Liver (tissue), 9 donors: ENCODE measurements around the gene PAK2. TPM values are rescaled to one million over a fixed set of nuclear protein-coding genes. Genes with fewer than 3 reads are reported as not detected.
"Not testable (repeated sequence)": the region's sequence is repeated elsewhere in the genome, so short reads cannot be mapped to it uniquely, and the experiment has no call there.

Experiments
- DNase-seq: peaks from one replicate; pipeline ENCODE4 v3.0.0-alpha.2; 2017; ENCODE audit warnings: low spot score
- H3K27ac ChIP-seq, 2 donors: one replicate each; pipeline ENCODE4 v1.7.0; 2013; ENCODE audit warnings: inconsistent platforms in 2 of 2, low read length in 2 of 2, control low read depth in 1 of 2, low read depth in 1 of 2, mild to moderate bottlenecking in 1 of 2
- H3K27me3 ChIP-seq, 4 donors: one replicate each; pipeline versions ENCODE4 v1.6.1 to v1.7.0; 2013; ENCODE audit warnings: low read length in 3 of 4, inconsistent platforms in 1 of 4, mild to moderate bottlenecking in 1 of 4, moderate library complexity in 1 of 4; ENCODE audit not compliant: control insufficient read depth in 4 of 4, insufficient read depth in 4 of 4
- H3K36me3 ChIP-seq, 4 donors: one replicate each; pipeline versions ENCODE4 v1.6.1 to v1.7.0; 2013; ENCODE audit warnings: low read length in 3 of 4, mild to moderate bottlenecking in 3 of 4, low read depth in 1 of 4, moderate library complexity in 1 of 4; ENCODE audit not compliant: control insufficient read depth in 4 of 4, insufficient read depth in 3 of 4
- H3K4me1 ChIP-seq, 4 donors: one replicate each; pipeline versions ENCODE4 v1.6.1 to v1.7.0; 2013; ENCODE audit warnings: low read length in 3 of 4, mild to moderate bottlenecking in 3 of 4, moderate library complexity in 1 of 4; ENCODE audit not compliant: control insufficient read depth in 4 of 4, insufficient read depth in 4 of 4
- H3K4me3 ChIP-seq, 3 donors: one replicate each; pipeline versions ENCODE4 v1.6.1 to v1.7.0; 2013; ENCODE audit warnings: low read length in 3 of 3, control low read depth in 1 of 3, low read depth in 1 of 3, mild to moderate bottlenecking in 1 of 3
- H3K9ac ChIP-seq, 2 donors: one replicate each; pipeline ENCODE4 v1.7.0; 2013; ENCODE audit warnings: low read length in 2 of 2, mild to moderate bottlenecking in 2 of 2, moderate library complexity in 2 of 2, control low read depth in 1 of 2, low read depth in 1 of 2
- H3K9me3 ChIP-seq, 4 donors: one replicate each; pipeline versions ENCODE4 v1.6.1 to v1.7.0; 2013; ENCODE audit warnings: low read length in 3 of 4; ENCODE audit not compliant: control insufficient read depth in 4 of 4
- FOXA2 ChIP-seq: IDR thresholded peaks from 2 replicates; pipeline ENCODE4 v1.6.1; 2016; ENCODE audit warnings: antibody characterized with exemption
- RAD21 ChIP-seq, 2 donors: IDR thresholded peaks; 2 replicates each; pipeline ENCODE4 v1.6.1; 2016; ENCODE audit warnings: antibody characterized with exemption in 2 of 2, mild to moderate bottlenecking in 2 of 2
- TAF1 ChIP-seq: conservative IDR thresholded peaks from 2 replicates; pipeline ENCODE4 v1.6.1; 2016; ENCODE audit warnings: antibody characterized with exemption, mild to moderate bottlenecking
- WGBS: extraction: QIAGEN DNeasy Blood & Tissue Kit; methylation state at CpG from one replicate; pipeline ENCODE4 v1.1.7; 2013; 5-methylcytosine and 5-hydroxymethylcytosine counted together
- polyA plus RNA-seq, 2 donors: library from polyadenylated mRNA; stranded (reverse) in 1 of 2; unstranded in 1 of 2; fragments of 200-250 nt in 1 of 2; fragments of >200 nt in 1 of 2; fragmentation: Nextera tagmentation in 1 of 2; extraction: Ambion mirVana in 1 of 2; gene quantifications; one replicate each; pipeline versions ENCODE4 v1.2.1 to v1.2.3, GENCODE V29; 2013 to 2015
- total RNA-seq, 2 donors: library from RNA; depleted of rRNA; stranded (reverse); fragments of >200 nt; gene quantifications; one replicate each; pipeline ENCODE4 v1.2.3, GENCODE V29; 2014
- TF ChIP-seq, protein P1 (sequence below): fragments of 150-350 bp; IDR thresholded peaks from 2 replicates; pipeline ENCODE4 v1.5.1; 2017; ENCODE audit warnings: improper control_type of control experiment, low read depth, low read length; ENCODE audit not compliant: missing input control
- TF ChIP-seq, protein P2 (sequence below): IDR thresholded peaks from 2 replicates; pipeline ENCODE4 v1.6.1; 2016; ENCODE audit warnings: antibody characterized with exemption
- donor health status: healthy.
- donor health status: healthy.
- donor health status: healthy.
- donor health status: healthy.
- donor health status: healthy.

PAK2 gene
- total and polyA plus RNA-seq, 4 donors, result 16.0 to 44.3 (median 24.9) TPM

DNA sequence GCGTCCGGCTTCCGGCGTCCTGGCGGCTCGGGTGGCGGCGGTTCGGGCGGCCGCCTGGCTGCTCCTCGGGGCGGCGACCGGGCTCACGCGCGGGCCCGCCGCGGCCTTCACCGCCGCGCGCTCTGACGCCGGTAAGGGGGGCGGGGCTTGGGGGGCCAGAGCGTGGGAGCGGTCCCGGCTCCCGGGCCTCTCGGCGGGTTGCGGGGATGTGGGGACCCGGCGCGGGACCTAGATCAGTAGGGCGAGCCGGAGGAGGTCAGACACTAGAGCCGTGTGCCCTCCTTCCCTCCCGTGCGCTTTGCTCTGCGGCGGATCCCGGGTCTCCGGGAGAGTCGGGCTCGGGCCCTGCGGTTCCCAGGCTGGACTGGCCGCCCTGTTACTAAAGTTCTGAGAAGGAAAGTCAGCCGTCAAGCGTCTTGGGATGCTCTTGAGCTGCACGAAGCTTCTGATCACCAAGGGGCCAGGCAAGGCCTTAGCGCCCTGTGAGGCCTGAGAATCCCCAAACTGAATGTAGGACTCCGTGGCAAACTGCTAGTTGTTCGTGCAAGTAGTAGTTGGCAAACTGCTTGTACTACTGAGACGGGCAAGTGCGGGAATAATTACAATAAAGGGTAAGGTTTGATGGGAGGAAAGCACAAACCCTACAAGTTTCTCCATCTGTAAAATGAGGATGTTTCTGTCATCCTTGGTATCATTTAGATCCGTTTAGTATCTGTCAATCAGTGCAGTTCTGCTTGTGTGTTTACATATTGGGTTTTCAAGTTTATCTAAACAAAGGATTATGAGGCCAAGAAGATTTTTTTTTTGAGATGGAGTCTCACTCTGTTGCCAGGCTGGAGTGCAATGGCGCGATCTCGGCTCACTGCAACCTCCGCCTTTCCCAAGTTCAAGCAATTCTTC, 26.9 kb upstream of the PAK2 start:
- peak overlapping the region; percentile 71 to 98 (median 81) for H3K4me3 ChIP-seq
- WGBS, result 5% methylated on average over 64 of the region's 64 CpGs

DNA sequence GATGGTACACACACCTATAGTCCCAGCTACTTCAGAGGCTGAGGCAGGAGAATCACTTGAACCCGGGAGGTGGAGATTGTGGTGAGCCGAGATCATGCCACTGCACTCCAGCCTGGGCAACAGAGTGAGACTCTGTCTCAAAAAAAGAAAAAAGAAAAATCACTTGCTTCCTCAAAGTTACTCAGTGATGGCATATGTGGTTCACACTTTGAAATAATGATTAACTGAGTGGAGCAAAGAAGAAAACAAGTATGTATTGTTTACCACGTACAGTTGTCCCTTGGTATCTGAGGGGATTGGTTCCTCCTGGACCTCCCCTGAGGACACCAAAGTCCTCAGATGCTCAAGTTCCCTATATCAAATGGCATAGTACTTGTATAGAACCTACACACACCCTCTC, 22.5 kb upstream of the PAK2 start:
- not testable (repeated sequence) for H3K4me1 ChIP-seq, H3K27ac ChIP-seq, DNase-seq, H3K9me3 ChIP-seq, H3K9ac ChIP-seq, H3K27me3 ChIP-seq, H3K4me3 ChIP-seq, H3K36me3 ChIP-seq
- WGBS, result 90% methylated on average over 3 of the region's 3 CpGs

More for the DNA sequence above, 26.9 kb upstream of the PAK2 start:
- no peaks in the 10 kb centered on the region for H3K36me3 ChIP-seq
- H3K9me3 ChIP-seq, result no peaks in the 10 kb centered on the region
- no peak for TF ChIP-seq FOXA2
- TF ChIP-seq, protein P1, sequence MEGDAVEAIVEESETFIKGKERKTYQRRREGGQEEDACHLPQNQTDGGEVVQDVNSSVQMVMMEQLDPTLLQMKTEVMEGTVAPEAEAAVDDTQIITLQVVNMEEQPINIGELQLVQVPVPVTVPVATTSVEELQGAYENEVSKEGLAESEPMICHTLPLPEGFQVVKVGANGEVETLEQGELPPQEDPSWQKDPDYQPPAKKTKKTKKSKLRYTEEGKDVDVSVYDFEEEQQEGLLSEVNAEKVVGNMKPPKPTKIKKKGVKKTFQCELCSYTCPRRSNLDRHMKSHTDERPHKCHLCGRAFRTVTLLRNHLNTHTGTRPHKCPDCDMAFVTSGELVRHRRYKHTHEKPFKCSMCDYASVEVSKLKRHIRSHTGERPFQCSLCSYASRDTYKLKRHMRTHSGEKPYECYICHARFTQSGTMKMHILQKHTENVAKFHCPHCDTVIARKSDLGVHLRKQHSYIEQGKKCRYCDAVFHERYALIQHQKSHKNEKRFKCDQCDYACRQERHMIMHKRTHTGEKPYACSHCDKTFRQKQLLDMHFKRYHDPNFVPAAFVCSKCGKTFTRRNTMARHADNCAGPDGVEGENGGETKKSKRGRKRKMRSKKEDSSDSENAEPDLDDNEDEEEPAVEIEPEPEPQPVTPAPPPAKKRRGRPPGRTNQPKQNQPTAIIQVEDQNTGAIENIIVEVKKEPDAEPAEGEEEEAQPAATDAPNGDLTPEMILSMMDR, result no peak
- TF ChIP-seq, protein P2, sequence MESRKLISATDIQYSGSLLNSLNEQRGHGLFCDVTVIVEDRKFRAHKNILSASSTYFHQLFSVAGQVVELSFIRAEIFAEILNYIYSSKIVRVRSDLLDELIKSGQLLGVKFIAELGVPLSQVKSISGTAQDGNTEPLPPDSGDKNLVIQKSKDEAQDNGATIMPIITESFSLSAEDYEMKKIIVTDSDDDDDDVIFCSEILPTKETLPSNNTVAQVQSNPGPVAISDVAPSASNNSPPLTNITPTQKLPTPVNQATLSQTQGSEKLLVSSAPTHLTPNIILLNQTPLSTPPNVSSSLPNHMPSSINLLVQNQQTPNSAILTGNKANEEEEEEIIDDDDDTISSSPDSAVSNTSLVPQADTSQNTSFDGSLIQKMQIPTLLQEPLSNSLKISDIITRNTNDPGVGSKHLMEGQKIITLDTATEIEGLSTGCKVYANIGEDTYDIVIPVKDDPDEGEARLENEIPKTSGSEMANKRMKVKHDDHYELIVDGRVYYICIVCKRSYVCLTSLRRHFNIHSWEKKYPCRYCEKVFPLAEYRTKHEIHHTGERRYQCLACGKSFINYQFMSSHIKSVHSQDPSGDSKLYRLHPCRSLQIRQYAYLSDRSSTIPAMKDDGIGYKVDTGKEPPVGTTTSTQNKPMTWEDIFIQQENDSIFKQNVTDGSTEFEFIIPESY, result no peak
- peak overlapping the region; percentile 49 to 68 for H3K27ac ChIP-seq
- H3K4me1 ChIP-seq, result peaks cover 4 to 18% (median 11%) of the 10 kb centered on the region in 4 donors
- H3K9ac ChIP-seq, result peak overlapping the region; percentile 76 to 92
- H3K27me3 ChIP-seq, result no peaks in the 10 kb centered on the region
- no peak for DNase-seq

DNA sequence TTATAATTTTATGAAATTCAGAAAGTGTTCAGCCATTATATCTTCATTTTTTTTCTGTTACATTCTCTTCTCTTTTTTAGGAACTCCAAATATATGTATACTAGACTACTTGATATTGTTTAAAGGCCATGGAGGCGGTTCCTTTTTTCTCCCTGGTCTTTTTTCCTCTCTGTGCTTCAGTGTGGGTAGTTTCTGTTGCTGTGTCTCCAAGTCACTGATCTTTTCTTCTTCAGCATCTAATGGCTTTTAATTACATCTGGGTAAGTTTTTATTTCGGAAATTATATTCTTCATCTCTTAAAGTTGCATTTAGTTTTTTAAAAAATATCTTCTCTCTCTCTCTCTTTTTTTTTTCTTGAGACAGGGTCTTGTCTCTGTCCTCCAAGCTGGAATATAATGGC, 18.6 kb upstream of the PAK2 start:
- 98% methylated on average over 2 of the region's 2 CpGs for WGBS
- no peak for TF ChIP-seq TAF1
- no peak for TF ChIP-seq RAD21 (IDR thresholded peaks at IDR 0.05)

More for the DNA sequence above, 18.6 kb upstream of the PAK2 start:
- no peak overlapping the region for H3K27ac ChIP-seq
- H3K27me3 ChIP-seq, result no peaks in the 10 kb centered on the region
- no peak for DNase-seq
- no peaks in the 10 kb centered on the region for H3K4me1 ChIP-seq
- H3K9ac ChIP-seq, result no peak overlapping the region
- H3K36me3 ChIP-seq, result peaks cover 0 to 8% (median 1%) of the 10 kb centered on the region in 4 donors
- H3K9me3 ChIP-seq, result no peaks in the 10 kb centered on the region
- H3K4me3 ChIP-seq, result no peak overlapping the region
